GM19035 (cell line): ENCODE results near the gene ETV6.
"Not testable (repeated sequence)": the region's sequence is repeated elsewhere in the genome, so short reads cannot be mapped to it uniquely, and the experiment has no call there.

Source experiments
- ATAC-seq: cut with Tn5 transposase; IDR thresholded peaks from one replicate; pipeline ENCODE4 v1.9.1; 2021; ENCODE audit not compliant: unreplicated experiment

Gene ETV6

DNA sequence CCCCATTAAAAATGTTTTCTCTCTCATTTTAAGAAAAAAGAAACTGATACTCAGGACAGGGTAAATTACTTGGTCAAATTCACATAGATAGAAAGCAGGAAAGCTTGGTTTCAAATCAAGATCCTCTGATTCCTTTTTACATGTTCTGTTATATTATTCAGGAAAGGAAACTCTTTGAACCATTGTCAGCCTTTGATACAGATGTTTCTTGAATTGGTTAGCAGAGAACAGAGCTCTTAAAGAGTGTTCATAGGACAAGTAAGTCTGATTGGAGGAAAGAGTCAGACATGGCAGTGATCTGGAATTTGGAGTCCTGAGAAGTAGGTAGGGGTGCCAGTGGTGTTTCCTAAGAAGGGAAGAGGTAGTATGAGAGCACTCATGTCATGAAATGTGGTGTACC lies 256.1 kb downstream of the ETV6 start:
- no peak for ATAC-seq

DNA sequence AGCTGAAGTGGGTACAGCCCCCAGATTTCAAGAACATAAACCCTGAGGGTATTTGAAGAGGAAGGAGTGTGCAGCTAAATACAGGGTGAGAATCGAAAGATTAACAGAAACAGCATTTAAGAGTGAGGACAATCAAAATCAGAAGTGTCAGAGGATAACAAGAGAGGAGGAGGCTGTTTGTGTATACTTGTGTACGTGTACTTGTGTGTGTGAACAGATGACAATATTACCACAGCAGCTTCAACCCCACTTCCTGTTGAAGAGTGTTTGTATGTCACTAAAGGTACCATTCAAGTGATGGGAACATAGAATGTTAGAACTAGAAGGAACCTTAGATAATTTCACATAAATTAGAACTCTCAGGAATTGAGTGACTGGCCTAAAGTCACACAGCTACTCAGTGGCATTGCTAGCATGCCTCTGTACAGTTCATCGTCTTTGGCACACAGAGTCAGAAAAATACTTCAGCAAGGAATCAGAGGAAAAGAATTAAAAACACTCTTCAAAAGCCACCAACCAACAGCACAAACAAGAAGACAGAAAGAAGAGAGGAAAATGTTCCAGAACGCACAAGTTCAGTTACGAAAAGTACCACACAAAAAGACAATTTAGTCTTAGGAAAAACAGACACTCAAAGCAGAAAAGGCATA lies 256.9 kb downstream of the ETV6 start:
- ATAC-seq: no peak

DNA sequence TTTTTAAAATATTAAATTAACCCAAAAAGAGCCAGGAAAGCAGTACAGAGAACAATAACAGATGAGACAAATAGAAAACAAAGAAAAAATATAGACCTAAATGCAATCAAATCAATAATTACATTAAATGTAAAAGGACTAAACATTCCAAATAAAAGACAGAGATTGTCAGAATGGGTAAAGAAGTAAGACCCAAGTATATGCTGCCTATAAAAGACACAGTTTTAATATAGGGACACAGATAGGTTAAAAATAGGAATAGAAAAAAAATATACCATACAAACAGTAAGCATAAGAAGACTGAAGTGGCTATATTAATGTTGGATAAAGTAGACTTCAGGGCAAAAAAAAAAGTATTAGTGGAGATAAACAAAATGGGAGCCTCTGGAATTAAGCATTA lies 258.2 kb downstream of the ETV6 start:
- no peak for ATAC-seq

DNA sequence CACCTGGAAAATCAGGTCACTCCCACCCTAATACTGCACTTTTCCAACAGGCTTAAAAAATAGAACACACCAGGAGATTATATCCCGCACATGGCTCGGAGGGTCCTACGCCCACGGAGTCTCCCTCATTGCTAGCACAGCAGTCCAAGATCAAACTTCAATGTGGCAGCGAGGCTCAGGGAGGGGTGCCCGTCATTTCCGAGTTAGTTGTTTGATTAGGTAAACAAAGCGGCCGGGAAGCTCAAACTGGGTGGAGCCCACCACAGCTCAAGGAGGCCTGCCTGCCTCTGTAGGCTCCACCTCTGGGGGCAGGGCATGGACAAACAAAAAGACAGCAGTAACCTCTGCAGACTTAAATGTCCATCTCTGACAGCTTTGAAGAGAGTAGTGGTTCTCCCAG lies 259.9 kb downstream of the ETV6 start:
- not testable (repeated sequence) for ATAC-seq

DNA sequence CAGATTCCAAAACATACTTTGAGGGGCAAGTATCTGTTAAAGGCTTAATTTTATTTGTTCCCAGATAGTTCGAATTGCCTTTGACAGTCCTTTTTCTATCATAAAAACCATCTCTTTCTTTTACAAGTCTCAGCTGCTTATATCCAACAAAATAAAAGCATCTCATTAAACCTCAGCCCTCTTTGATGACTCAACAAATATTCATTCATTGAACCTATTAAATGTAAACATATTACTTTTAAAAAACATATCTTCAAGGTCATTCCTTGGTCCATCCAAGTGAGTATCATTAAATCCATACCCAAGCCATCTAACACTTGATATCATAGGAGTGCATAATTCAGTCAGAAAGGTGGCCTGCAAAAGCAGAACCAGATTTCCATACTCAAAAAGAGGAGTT lies 266.6 kb downstream of the ETV6 start:
- no peak for ATAC-seq

DNA sequence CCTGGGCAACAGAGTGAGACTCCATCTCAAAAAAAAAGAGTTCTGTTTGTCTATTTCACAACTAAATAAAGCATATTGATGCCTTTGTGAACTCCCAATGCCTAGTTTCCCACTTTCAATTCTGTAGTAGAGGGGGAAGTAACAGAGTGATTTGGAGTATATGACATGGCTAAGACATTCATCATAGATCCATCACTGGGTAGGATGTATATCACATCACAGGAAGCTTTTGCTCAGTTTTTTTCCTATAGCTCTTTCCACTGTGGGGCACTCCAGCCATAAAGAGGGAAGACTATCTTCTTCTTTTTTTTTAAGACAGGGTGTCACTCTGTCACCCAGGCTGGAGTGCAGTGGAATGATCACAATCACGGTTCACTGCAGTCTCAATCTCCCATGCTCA lies 267.3 kb downstream of the ETV6 start:
- no peak for ATAC-seq

DNA sequence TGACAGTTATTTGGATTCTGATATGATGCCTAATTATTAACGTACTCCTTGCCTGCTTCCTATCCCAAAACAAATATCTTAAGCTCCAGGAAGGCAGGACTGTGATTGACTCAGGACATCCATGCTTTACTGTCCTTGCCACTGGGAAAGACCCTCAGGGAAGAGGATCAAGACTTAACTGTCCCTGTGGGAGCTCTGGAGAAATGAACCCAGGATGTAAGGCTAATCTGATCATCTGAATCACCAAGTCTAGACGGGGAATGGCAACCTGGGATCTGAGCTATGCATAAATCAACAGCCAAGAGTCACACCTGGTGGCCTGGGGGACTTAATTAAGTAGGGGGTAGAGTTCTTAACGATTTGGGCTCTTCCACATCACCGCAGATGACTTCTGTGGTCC lies 268.0 kb downstream of the ETV6 start:
- ATAC-seq: no peak

DNA sequence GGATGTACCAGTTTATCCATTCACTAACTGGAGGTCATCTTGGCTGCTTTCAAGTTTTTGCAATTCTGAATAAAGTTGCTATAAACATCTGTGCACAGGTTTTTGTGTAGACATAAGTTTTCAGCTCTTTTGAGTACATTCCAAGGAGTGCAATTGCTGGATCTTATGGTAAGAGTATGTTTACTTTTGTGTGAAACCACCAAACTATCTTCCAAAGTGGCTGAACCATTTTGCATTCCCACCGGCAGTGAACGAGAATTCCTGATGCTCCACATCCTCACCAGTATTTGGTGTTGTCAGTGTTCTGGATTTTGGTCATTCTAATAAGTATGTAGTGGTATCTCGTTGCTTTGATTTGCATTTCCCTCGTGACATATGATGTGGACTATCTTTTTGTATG lies 270.8 kb downstream of the ETV6 start:
- no peak for ATAC-seq

DNA sequence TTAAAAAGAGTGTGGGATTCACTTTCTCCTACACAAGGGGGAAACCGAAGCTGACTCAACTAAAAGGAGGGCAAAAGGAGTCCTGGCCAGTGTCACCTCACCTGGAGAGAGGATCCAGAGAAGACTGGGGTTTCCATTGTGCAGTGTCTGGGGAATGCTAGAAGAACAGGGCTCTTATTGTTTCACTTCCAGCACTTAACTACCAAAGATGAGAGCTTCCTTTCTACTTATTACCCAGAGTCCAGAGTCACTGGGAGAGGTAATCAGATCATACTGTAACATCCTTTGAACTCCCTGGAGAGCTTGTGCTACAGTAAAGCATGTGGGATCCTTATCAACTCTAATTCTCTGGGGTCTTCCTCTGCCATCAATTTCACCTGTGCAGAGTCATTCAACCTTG lies 272.9 kb downstream of the ETV6 start:
- no peak for ATAC-seq

DNA sequence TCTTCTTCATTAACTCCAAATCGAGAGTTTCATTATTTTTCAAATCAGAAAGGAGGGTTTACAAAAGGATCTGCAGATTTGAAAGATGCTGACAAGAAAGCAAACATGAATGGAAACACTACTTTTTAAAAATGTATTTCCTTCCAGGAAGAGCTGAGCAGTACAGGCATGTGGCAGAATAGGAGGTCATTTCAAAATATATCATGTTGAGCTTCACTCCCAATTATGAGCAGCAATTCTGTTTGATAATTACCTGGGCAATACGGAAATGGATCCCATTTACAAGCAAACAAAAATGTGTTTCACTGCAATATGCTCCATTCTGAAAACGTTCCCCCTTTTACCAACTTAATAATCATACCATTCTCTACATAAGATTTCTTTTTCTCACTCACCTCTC lies 273.6 kb downstream of the ETV6 start:
- ATAC-seq: no peak

DNA sequence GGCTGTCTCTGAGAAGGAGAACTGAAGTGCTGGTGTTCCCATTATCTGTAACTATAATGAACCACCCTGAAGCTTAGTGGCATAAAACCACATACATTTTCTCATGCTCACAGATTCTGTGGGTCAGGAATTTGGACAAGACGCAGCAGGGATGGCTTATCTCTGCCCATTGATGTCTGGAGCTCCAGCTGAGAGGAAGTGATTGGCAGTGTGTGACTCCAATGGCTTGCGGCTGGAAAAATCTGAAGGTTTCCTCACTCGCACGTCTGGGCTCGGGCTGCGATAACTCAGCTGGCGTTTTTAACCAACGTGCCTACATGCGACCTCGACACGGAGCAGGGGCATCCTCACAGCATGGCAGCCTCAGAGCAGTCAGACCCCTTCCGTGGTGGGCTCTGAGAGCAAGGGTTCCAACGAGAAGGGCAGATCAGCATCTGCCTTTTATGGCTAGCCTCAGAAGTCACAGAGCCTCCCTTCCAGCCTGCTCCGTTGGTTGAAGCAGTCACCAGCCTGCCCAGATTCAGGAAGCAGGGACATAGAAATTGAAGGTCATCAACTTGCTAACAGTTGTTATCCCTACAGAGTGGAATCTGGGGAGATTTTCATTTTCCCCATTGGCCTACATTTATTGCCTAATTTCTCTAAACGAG lies 277.9 kb downstream of the ETV6 start:
- no peak for ATAC-seq

DNA sequence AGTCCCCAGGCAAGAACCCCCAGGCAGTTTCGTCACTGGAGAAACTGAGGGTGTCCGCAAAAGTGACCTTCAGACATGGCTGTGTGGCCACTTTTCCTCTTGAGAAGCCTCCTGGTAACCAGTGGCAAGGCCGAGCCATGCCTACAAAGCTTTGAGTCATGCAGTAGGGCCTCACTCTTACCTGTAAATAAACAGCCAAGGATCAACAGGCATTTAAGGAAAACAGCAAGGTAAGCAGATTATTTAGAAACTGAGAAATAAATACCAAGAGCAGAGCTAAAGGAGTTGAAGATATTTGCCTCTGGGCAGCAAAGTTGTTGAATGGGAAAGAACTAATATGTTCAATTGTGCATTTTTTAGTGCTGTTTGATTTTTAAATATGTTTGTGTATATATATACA lies 280.2 kb downstream of the ETV6 start:
- ATAC-seq: no peak

DNA sequence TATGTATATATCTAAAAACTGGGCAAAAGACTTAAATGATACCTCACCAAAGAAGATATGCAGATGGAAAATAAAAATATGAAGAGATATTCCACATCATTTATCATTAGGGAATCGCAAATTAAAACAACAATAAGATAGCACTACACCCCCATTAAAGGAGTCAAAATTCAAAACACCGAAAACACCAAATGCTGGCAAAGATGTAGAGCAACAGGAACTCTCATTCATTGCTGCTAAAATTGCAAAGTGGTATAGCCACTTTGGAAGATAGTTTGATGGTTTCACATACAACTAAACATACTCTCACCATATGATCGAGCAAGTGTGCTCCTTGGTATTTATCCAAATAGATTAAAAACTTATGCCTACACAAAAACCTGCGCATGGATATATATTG lies 289.7 kb downstream of the ETV6 start:
- ATAC-seq: no peak

DNA sequence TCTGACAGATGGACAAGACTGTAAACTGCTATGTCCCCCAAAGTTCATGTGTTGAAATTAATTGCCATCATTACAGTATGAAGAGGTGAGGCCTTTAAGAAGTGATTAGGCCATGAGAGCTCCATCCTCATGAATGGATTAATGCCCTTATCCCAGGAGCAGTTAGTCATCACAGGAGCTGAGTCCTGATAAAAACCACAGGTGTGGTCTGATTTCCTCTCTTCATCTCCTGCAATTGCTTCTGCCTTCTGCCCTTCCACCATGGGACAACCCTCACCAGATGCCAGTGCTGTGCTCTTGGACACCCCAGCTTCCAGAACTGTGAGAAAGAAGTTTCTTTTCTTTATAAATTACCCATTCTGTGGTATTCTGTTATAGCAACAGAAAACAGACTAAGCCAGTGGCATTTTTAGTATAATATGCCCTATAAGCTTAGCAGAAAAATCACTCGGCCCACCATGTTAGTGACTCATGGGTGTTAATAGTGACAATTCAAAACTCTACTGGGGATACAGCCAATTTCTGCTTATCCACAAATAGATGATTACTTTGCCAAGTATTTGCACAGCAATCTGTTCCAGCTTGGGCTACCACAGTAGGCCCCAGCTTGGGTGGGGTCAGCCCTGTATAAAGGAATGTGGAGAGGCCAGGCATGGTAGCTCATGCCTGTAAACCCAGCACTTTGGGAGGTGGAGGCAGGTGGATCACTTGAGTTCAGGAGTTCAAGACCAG lies 292.3 kb downstream of the ETV6 start:
- no peak for ATAC-seq

DNA sequence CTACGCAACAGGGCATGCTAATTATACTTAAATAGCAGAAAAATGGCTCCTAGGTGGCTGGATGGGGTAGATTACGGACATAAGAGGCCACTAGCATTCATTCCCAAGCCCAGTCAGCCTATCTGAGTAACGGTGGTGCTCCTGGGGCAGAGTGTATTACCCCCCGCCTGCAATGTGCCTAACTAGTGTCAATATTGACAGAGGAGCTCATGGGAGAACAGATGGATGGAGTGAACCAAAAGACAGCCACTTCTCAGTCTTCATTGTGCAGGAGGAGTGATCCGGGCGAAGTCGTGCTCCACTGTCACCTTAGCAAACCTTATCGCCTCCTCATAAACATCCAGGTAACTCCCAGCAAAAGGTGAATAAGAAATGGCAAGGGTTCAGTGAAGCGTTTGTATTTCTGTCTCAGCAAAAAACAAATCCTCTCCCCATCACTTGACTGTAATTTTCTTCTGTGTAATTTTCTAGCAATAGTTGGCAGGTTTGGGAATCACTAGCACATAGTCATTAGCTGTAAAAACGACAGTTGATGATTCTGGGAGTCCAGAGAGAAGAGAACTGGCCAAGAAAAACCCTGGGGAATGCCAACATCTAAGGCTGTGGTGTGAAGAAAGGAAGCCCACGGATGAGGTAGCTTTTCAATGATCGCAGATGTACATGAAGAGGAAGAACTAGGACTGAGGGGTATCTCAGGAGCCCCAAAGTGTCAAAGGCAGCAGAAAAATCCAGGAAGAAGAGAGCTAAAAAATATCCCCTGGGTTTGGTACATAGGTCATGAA lies 294.6 kb downstream of the ETV6 start:
- ATAC-seq: no peak
